Pancreas (tissue), 10 donors: ENCODE measurements around the gene NKAPL. TPM values are rescaled to one million over a fixed set of nuclear protein-coding genes. Genes with fewer than 3 reads are reported as not detected.
A peak's percentile ranks its signal among the peaks of the same experiment; 100 is the strongest.

Source experiments
- ATAC-seq, 4 donors: fragments of 200-7000 bp; cut with Tn5 transposase; one replicate each; pipeline versions ENCODE4 v1.8.0 to v1.9.1; 2020; ENCODE audit warnings: mild to moderate bottlenecking in 4 of 4, moderate library complexity in 4 of 4
- DNase-seq, 6 donors: peaks; one replicate each; pipeline ENCODE4 v3.0.0-alpha.2; 2020
- FAIRE-seq: peaks from 2 replicates; lab custom pipeline; 2012; peaks lifted over from hg19 to GRCh38; lab: Jason Lieb, UNC
- H3K27ac ChIP-seq, 4 donors: fragments of 200-600 bp; sonication (generic); 1 replicate in 3 of 4; 2 replicates in 1 of 4; pipeline versions ENCODE4 v1.5.0 to v1.8.0; 2020
- H3K27me3 ChIP-seq, 4 donors: fragments of 200-600 bp; one replicate each; pipeline ENCODE4 v1.8.0; 2021
- H3K36me3 ChIP-seq, 3 donors: fragments of 200-600 bp; sonication (generic) in 1 of 3; one replicate each; pipeline versions ENCODE4 v1.5.0 to v1.8.0; 2020 to 2021
- H3K4me1 ChIP-seq, 3 donors: fragments of 200-600 bp; one replicate each; pipeline ENCODE4 v1.8.0; 2021
- H3K4me3 ChIP-seq, 4 donors: fragments of 200-600 bp; sonication (generic) in 2 of 4; one replicate each; pipeline versions ENCODE4 v1.5.0 to v1.8.0; 2020 to 2021
- H3K9me3 ChIP-seq, 4 donors: fragments of 200-600 bp; one replicate each; pipeline ENCODE4 v1.8.0; 2021
- WGBS, 2 donors: extraction: QIAGEN DNeasy Blood & Tissue Kit; methylation state at CpG; one replicate each; pipeline ENCODE4 v1.1.7; 2013; 5-methylcytosine and 5-hydroxymethylcytosine counted together
- intact Hi-C, 3 donors: fragments of 100-400 bp; cut with DNase I; formaldehyde crosslinking; loops; one replicate each; pipeline versions ENCODE4 v1.11.1 to v1.14.2; 2022
- polyA plus RNA-seq, 2 donors: library from polyadenylated mRNA; stranded (reverse); fragments of 200-250 nt; gene quantifications; one replicate each; pipeline ENCODE4 v1.2.3, GENCODE V29; 2013
- total RNA-seq, 6 donors: library from RNA; stranded (reverse); fragmentation: NEBNext Ultra II Directional in 4 of 6; extraction: Animal tissue kit (Norgen Biotek cat#: 25700) in 4 of 6; gene quantifications; one replicate each; pipeline versions ENCODE4 v1.2.1 to v1.2.4, GENCODE V29; 2021 to 2023
- TF ChIP-seq, protein P1 (sequence below), 4 donors: fragments of 200-600 bp; sonication (generic) in 3 of 4; IDR thresholded peaks; one replicate each; pipeline versions ENCODE4 v1.5.0 to v1.8.0; 2021; ENCODE audit warnings: antibody characterized with exemption in 4 of 4
- donor health status: healthy with polysubstance abuse.
- donor health status: DM: no; HTN: no; CAD: no; lungs with moderate emphysema.
- donor health status: DM: no; HTN: no; CAD: no.
- donor health status: control.
- donor health status: control.
- donor health status: Bipolar disorder and iron deficiency.
- donor health status: DM: yes; HTN: yes; CAD: no.
- donor health status: DM: no; HTN: no; CAD: no.
- donor health status: DM: no; HTN: no; CAD: no.
- donor health status: DM: yes; HTN: yes; CAD: no.

NKAPL gene
- total and polyA plus RNA-seq, 8 donors, result 0.28 to 1.5 (median 0.72) TPM

- FAIRE-seq (no peak), DNase-seq (no peak)
- no peak overlapping the region for H3K27ac ChIP-seq
Observed at GRCh38 chr6:28269492-28269891, 10.4 kb downstream of the NKAPL start.

GRCh38 chr6:28274888-28275287 is 15.8 kb downstream of the NKAPL start:
- ATAC-seq (no peak), DNase-seq (no peak), FAIRE-seq (no peak)
- Histone ChIP-seq H3K36me3 (peaks cover 0 to 40% (median 0%) of the 10 kb centered on the region in 3 donors), H3K4me1 (no peaks in the 10 kb centered on the region), H3K4me3 (no peak overlapping the region), H3K27ac (no peak overlapping the region), H3K9me3 (no peaks in the 10 kb centered on the region), H3K27me3 (no peaks in the 10 kb centered on the region)
- intact Hi-C loops, result no loop called here
- TF ChIP-seq, protein P1, sequence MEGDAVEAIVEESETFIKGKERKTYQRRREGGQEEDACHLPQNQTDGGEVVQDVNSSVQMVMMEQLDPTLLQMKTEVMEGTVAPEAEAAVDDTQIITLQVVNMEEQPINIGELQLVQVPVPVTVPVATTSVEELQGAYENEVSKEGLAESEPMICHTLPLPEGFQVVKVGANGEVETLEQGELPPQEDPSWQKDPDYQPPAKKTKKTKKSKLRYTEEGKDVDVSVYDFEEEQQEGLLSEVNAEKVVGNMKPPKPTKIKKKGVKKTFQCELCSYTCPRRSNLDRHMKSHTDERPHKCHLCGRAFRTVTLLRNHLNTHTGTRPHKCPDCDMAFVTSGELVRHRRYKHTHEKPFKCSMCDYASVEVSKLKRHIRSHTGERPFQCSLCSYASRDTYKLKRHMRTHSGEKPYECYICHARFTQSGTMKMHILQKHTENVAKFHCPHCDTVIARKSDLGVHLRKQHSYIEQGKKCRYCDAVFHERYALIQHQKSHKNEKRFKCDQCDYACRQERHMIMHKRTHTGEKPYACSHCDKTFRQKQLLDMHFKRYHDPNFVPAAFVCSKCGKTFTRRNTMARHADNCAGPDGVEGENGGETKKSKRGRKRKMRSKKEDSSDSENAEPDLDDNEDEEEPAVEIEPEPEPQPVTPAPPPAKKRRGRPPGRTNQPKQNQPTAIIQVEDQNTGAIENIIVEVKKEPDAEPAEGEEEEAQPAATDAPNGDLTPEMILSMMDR (IDR thresholded peaks at IDR 0.05), result no peak

More at GRCh38 chr6:28269492-28269891, 10.4 kb downstream of the NKAPL start:
- Histone ChIP-seq H3K9me3 (no peaks in the 10 kb centered on the region), H3K27me3 (no peaks in the 10 kb centered on the region), H3K4me1 (peaks cover 9 to 11% (median 9%) of the 10 kb centered on the region in 3 donors), H3K36me3 (peaks cover 0 to 15% (median 0%) of the 10 kb centered on the region in 3 donors), H3K4me3 (no peak overlapping the region)
- intact Hi-C loops, result no loop called here
- TF ChIP-seq, protein P1 (IDR thresholded peaks at IDR 0.05), result no peak
- no peak for ATAC-seq

- no peaks in the 10 kb centered on the region for H3K27me3 ChIP-seq
- 61 to 72% methylated on average over 3 of the region's 3 CpGs for WGBS, 2 donors
- H3K36me3 ChIP-seq, result peaks cover 0 to 33% (median 0%) of the 10 kb centered on the region in 3 donors
- no peak for FAIRE-seq
- no peaks in the 10 kb centered on the region for H3K9me3 ChIP-seq
- TF ChIP-seq, protein P1 (IDR thresholded peaks at IDR 0.05), result no peak
- intact Hi-C loops, result no loop called here
- no peak for DNase-seq
- H3K4me3 ChIP-seq, result no peak overlapping the region
- H3K4me1 ChIP-seq, result peaks cover 0 to 2% (median 0%) of the 10 kb centered on the region in 3 donors
- no peak for ATAC-seq
- H3K27ac ChIP-seq, result no peak overlapping the region
Observed at GRCh38 chr6:28277746-28278145, 18.6 kb downstream of the NKAPL start.

DNA sequence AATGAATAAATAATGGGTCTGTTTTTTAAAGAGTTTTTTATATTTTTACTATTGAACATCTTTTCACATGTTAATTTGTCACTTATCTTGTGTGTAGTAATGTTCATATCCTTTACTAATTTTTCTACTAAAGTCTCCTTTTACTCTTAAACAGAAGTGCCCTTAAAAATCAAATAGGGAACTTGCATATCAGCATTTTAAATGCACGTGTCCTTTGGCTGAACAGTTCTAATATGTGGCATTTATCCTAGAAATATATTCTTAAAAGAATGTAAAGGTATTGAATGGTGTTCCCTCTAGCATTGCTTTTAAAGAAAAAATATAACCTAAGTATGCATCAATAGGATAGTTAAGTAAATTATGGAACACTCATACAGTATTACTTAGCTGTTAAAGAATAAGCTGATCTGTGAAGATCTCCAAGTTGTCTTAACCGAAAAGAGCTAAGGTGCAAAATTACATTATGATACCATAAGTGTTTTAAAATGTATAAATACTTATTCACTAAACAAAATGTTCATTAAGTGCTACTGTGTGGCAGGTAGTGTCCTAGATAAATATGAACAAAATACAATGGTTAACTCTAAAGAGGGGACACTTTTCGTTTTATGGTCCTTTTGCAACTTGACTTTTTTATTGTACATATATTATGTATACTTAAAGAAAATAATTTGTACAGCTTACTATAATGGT is 21.6 kb downstream of the NKAPL start:
- ATAC-seq, result no peak
- H3K36me3 ChIP-seq, result peaks cover 0 to 15% (median 0%) of the 10 kb centered on the region in 3 donors
- no peaks in the 10 kb centered on the region for H3K27me3 ChIP-seq
- intact Hi-C loops, result no loop called here
- H3K4me1 ChIP-seq, result peaks cover 0 to 2% (median 0%) of the 10 kb centered on the region in 3 donors
- DNase-seq, result no peak
- TF ChIP-seq, protein P1 (IDR thresholded peaks at IDR 0.05), result no peak
- H3K27ac ChIP-seq, result no peak overlapping the region
- no peak for FAIRE-seq
- peak overlapping the region in 2 of 4 donors; percentile 53 to 70 for H3K4me3 ChIP-seq
- 33 to 37% methylated on average over 3 of the region's 3 CpGs for WGBS, 2 donors
- no peaks in the 10 kb centered on the region for H3K9me3 ChIP-seq
